Heart left ventricle (tissue), 13 donors: ENCODE data around the gene CEP85L.

Experiments used
- CTCF ChIP-seq, 12 donors: fragments of 200-600 bp; sonication (generic) in 4 of 12; IDR thresholded peaks; one replicate each; pipeline versions ENCODE4 v1.5.0 to v1.8.0; 2018 to 2022; ENCODE audit warnings: antibody characterized with exemption in 12 of 12, mild to moderate bottlenecking in 5 of 12
- POLR2A ChIP-seq, 2 donors: fragments of 450-650 bp; IDR thresholded peaks; one replicate each; pipeline ENCODE4 v1.6.1; 2017; ENCODE audit warnings: antibody characterized with exemption in 2 of 2, mild to moderate bottlenecking in 2 of 2, moderate library complexity in 2 of 2
- donor health status: ischemic (EF 13 %, LVEDD 7.1; RV severe dilation, severe dysfunction).
- donor health status: DM: no; HTN: yes; CAD: no.
- donor health status: DM: no; HTN: no; CAD: no.
- donor health status: ischemic (EF 25% LVEDD 6.9; RV normal size, moderate dysfunction).
- donor health status: ischemic (EF 25% LVEDD 5.7; RV mildly dilated, moderate dysfunction).
- donor health status: ischemic (EF 35%, LVEDD 5.7; RV mildly dilated, moderate dysfunction).
- donor health status: nonischemic (EF 11% LVEDD 7.7; RV severe dilation, severe dysfunction).
- donor health status: DM: yes; HTN: yes; CAD: no.
- donor health status: PGD.
- donor health status: ischemic (EF 29% LVEDD 5.4; RV normal size, mild dysfunction).
- donor health status: nonischemic (EF 23%, LVEDD 6.1; RV moderate dilation, normal function).

DNA sequence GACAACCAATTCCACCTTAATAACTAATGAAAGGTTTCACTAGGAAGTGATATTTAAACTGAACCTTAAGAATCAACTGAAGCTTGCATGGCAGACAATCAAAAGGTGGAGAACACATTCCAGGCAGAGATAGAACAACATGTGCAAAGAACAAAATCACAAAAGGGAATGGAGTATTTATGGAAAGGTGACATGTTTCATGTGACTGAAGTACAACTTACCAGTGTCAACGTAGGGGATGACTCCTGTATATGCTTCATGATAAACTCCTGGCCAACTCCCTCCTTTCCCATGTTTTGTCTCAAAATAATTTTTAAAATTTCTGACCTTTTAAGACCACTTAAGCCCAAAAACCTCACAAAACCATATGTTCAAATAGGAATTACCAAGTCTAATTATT lies 96.7 kb downstream of the CEP85L start:
- TF ChIP-seq CTCF (IDR thresholded peaks at IDR 0.05) (no peak), POLR2A (IDR thresholded peaks at IDR 0.05) (no peak)
